ENCODE measurements around the gene MASP1.
"Not testable (repeated sequence)": the region's sequence is repeated elsewhere in the genome, so short reads cannot be mapped to it uniquely, and the experiment has no call there.

Gene MASP1

GRCh38 chr3:187227658-187228258 lies 63.8 kb downstream of the MASP1 start:
- peak; percentile 75 for DNase-seq (ENCODE audit: low read depth, low spot score)

- peak; percentile 20 for DNase-seq (ENCODE audit: low read depth, low spot score)
Measured at GRCh38 chr3:187223799-187224198, 67.7 kb downstream of the MASP1 start.

GRCh38 chr3:187222801-187223200 lies 68.7 kb downstream of the MASP1 start:
- DNase-seq (ENCODE audit: low read depth, low spot score) = no peak

DNA sequence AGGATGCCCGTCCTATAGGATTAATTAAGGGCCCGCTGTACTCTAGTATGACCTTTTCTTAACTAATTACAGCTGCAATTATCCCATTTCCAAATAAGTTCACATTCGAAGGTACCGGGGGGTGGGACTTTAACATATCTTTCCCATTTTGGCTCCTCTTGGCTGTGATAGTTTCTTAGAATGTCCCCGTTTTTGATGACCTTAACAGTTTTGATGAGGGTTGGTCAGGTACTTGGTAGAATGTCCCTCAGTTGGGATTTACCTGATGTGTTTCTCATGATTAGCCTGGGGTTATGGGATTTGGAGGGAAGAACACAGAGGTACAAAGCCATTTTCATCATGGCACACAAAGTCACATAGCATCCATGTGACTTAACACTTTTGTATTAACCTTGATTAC lies 76.1 kb downstream of the MASP1 start:
- no peak for DNase-seq (ENCODE audit: low read depth, low spot score)

DNA sequence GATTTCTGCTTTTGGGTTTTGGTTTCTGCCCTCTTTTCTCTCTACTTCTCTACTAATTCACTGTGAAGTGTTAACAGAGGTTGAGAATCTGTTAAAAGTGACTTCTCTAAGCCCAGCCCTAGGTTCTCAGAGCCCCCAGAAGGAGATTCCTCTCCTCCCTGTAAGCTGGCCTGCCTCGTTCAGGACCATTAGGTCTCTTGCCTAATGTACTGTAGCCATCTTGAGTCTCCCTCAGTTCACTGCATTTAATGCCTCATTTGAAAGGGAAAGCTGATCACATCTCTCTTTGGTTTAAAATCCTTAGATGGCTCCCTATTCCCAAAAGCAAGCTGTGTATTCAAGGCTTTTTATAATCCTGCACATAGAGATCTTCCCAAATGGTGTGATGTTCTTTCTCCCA lies 77.9 kb downstream of the MASP1 start:
- no peak for DNase-seq (ENCODE audit: low read depth, low spot score)

- no peak for DNase-seq (ENCODE audit: low read depth, low spot score)
Measured at GRCh38 chr3:187212705-187213104, 78.8 kb downstream of the MASP1 start.

DNA sequence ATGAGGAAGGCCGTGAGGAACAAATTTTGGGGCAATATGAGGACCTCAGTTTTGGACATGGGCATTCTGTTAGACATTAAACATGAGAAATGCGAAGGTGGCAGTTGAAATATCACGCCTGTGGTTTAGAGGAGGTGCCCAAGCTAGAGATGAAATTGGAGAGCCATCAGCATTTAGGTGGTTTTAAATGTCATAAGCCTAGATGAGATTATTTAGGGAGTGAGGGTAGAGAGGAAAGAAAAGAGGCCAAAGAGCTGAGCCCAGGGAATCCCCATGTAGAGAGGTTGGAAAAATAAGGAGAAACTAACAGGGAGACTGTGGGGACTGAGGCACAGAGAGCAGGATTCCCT lies 79.4 kb downstream of the MASP1 start:
- DNase-seq (ENCODE audit: low read depth, low spot score) = no peak

DNA sequence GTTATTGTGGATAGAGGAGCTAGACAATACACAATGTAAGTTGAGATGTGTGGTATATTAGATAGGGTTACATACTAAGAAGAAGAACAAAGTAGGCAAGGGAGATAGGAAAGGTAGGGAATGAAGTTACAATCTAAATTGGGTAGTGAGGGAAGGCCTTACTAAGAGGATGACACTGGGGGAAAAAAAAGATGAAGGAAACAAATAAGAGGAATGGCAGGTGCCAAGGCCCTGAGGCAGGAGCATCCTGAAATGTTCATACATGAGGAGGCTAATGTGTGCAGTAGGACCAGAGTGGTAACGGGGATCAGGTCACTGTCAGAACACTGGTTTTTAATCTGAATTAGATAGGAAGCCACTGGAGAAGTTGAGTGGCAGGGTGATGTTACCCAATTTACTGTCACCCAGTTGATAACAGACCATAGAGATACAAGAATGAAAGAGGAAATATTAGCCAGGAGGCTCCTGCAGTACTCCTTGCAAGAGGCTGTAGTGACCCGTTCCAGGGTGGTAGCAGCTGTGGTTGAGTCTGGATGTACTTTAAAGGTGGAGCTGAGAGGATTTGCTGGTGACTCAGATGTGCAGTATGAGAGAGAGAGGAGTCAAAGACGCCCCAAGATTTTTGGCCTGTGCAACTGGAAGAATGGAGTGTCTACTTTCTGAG lies 79.9 kb downstream of the MASP1 start:
- DNase-seq (ENCODE audit: low read depth, low spot score) = peak; percentile 44

DNA sequence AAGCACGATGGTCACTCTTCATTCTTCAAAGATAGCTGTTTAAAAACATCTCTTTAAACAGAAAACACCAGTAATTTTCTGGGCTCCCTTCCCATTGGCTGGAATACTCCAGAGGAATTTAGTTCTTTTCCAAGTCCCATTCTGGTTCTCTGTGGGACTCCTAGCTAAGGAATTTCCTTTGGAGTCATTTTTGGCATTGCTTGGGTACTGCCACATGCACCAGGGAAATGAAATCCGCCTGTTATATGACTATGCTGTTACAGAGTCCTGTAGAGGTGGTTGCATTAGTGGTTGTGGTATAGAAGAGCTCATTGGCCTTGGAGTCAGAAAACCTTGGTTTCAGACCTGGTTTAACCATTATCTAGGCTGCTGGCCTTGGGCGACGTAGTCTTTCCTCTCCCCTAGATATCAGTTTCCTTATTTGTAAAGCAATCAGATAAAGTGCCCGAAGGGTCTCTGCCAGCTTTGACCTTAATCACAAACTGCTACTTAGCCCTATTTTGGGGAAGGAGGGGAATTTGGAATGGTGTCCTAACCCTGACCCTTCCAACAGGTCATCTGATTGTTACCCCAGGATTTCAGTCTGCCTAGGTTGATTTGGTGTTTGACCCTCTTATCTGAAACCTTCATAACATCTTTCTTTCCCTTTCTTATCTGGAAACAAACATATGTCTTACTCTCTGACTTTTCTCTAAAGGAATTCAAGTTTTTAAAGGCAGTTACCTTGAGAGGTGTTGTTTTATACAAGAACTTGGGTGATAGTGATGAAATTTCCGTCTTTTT lies 80.8 kb downstream of the MASP1 start:
- DNase-seq (ENCODE audit: low read depth, low spot score) = peak; percentile 83

GRCh38 chr3:187210091-187210490 lies 81.4 kb downstream of the MASP1 start:
- no peak for DNase-seq (ENCODE audit: low read depth, low spot score)

DNA sequence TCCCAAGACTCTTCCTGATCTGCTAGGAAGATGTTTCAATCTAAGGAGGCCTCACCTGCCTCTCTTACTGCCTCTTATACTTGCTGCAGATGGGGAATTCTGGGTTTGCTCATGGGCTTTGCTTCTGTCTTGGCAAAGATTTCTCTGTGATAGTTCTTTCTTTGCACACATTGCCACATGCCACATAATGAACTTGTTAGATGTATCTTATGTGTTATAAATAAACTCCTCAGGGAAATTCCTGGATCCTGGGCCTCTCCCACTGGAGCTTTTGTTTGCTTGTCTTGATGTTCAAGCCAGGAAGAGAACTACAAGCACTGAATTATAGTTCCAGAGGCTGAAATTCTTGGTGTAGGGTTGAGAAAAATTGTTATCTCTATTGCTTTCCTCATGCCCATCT lies 82.0 kb downstream of the MASP1 start:
- DNase-seq (ENCODE audit: low read depth, low spot score) = no peak

DNA sequence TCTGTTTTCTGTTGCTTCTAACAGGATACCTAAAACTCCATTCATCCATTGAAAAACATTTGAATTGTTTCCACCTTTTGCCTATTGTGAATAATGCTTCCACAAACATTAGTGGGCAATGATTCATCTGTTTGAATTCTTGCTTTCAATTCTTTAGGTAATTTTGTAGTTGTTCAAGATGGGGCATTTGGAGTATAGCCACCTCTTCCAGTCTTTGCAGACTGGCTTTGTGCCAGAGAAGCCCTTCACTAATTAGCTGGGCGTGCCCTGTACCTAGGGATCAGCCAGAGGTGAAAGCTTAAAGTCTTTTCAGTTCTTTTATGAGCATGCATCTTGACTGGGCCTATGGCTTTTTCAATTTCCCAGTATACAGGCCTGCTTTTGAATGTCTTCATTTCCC lies 83.4 kb downstream of the MASP1 start:
- DNase-seq (ENCODE audit: low read depth, low spot score) = peak; percentile 84

DNA sequence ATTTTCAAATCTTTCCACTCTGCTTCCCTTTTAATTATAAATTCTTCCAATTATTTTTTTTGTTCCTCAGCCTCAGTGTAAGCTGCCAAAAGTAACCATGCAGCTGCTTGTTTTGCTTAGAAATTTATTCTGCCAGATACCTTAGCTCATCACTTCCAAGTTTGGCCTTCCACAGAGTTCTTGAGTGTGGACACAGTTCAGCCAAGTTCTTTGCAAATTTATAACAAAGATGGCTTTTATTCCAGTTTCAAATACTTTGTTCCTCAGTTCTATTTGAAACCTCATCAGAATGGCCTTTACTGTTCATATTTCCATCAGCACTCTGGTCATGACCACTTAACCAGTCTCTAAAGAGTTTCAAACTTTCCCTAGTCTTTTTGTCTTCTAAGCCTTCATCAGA lies 83.9 kb downstream of the MASP1 start:
- no peak for DNase-seq (ENCODE audit: low read depth, low spot score)

DNA sequence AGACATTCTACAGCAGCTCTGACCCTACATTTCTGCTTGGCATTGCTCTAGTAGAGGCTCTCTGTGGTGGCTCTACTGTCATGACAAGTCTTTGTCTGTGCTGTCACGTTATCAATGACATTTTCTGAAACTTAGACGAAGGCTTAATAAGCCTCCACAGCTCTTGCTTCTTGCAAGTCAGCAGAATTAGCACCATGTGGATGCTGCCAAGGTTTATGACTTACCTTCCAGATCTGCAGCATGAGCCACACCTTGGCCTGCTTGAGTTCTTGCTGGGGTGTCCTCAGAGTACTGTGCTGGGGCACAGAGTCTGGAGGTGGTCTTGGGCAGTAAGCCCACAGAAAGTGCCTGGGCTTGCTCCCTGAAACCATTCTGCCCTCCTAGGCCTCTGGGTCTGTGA lies 84.5 kb downstream of the MASP1 start:
- DNase-seq (ENCODE audit: low read depth, low spot score) = no peak

- DNase-seq (ENCODE audit: low read depth, low spot score) = no peak
Measured at GRCh38 chr3:187205683-187206082, 85.9 kb downstream of the MASP1 start.

GRCh38 chr3:187199463-187200050 lies 92.0 kb downstream of the MASP1 start:
- DNase-seq (ENCODE audit: low read depth, low spot score) = not testable (repeated sequence)

DNA sequence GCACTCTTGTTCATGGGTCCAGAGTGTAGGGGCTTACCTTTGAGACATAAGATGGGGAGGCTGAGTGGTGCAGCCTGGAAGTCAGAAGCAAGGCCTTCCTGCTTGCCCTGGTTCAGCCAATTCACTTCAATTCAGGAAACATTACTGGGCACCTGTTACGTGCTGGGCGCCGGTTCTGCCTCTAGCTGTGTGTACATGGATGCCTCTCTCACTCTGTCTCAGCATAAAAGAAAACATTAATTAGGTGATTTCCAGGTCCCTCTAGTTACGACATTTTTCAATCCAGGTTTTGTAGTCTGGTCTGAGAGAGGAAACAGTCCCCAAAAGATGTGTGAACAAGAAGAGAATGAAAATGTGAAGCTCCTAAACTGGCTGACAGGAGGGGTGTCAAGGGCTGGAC lies 93.0 kb downstream of the MASP1 start:
- DNase-seq (ENCODE audit: low read depth, low spot score) = no peak

DNA sequence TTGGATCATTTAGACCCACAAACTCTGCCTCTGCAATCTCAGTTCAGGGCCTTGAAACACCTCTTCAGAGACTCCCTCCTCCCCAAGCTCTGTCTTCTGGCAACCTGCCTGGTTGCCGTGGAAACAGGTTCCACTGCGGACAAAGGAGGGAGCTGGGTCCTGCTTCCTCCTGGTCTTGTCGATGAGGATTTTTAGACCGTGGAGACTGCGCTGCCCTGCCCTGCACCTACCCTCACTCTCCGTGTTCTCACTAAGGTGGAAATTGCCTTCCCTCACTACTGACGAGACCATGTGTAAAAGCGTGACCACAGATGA lies 94.2 kb downstream of the MASP1 start, which contains the start of gene RTP1:
TSS of gene RTP1 (plus strand) at position 152 of the 315 bp plus-strand sequence. CDS start at position 182, 30 bp downstream.
- peak; percentile 33 for DNase-seq (ENCODE audit: low read depth, low spot score)

DNA sequence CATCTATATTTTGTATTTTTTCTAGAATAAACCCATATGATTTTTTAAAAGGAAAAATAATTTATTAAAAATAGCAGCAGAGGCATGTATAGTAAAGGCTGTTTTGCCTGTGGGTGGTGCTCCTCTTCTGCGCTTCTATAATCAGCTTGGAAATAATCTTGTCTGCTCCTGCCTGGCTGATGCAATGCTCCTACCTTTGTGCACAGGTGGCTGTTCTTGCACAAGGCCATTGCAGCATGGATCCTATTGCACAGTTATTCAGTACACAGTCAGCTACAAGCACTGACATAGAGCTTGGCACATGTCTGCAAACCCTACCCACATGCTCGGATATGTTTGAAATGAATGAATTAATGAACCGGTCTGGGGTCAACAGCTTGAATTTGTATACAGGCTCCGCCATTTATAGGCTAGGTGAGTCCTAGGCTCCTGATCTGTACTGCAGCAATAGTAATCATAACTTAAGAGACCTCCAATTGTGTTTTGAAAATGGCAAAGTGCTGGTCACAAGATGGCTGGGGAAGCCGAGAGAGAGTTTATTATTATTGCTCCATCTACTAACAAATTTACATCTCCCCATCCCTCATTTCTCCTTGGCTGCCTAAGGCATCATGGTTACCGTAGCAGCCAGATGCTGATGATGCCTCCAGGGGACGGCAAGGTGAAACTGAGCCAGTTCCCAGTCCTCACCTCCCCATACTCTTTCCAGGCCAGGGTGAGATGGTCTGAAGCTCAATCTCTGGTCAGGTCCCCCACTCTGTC lies 94.8 kb downstream of the MASP1 start:
- DNase-seq (ENCODE audit: low read depth, low spot score) = no peak

- DNase-seq (ENCODE audit: low read depth, low spot score) = no peak
Measured at GRCh38 chr3:187193181-187193580, 98.4 kb downstream of the MASP1 start.

DNA sequence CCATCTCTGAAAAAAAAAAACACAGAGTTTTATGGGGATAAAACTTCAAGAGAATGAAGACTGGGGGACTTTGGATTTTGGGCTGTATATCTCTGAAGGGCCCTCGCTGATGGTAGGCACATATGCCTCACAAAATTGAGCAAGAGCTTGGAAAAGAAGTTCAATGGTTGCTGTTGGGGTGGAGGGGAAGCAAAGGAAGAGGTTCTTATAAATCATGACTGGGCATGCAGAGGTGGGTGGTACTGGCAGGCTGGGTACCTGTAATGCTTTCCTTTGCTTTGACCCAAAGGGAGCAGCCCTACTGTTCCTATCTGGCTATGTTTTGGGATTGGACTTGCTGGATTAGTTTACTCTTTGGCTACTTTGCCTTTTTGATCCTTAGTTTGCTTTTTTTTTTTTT lies 100.3 kb downstream of the MASP1 start:
- no peak for DNase-seq (ENCODE audit: low read depth, low spot score)

DNA sequence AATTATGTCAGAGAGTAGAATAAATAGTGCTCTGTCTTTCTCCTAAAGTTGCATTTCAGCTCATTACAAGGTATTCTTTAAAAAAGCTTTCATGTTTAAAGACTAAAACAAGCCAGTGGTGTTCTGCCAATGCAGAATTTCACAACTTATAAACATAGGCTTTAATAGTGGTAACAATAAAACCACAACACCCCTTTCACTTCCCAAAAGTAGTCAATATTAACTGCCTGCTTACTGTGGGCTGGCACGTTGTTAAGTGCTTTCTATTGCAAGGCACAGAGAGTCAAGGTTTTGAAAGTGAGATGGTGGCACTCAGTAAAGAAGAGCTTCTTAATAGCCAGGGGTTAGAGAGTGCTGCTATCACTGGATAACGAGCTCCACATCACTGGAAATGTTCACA lies 102.6 kb downstream of the MASP1 start:
- DNase-seq (ENCODE audit: low read depth, low spot score) = no peak
